ENCODE results near the gene ATG5.
"Not testable (repeated sequence)": the region's sequence is repeated elsewhere in the genome, so short reads cannot be mapped to it uniquely, and the experiment has no call there.

Gene ATG5

GRCh38 chr6:106154326-106154725 lies 171.2 kb downstream of the ATG5 start:
- no peak for DNase-seq (ENCODE audit: low read depth)

GRCh38 chr6:106152952-106153351 lies 172.6 kb downstream of the ATG5 start:
- DNase-seq (ENCODE audit: low read depth) = no peak

GRCh38 chr6:106152476-106152875 lies 173.1 kb downstream of the ATG5 start:
- DNase-seq (ENCODE audit: low read depth) = not testable (repeated sequence)

DNA sequence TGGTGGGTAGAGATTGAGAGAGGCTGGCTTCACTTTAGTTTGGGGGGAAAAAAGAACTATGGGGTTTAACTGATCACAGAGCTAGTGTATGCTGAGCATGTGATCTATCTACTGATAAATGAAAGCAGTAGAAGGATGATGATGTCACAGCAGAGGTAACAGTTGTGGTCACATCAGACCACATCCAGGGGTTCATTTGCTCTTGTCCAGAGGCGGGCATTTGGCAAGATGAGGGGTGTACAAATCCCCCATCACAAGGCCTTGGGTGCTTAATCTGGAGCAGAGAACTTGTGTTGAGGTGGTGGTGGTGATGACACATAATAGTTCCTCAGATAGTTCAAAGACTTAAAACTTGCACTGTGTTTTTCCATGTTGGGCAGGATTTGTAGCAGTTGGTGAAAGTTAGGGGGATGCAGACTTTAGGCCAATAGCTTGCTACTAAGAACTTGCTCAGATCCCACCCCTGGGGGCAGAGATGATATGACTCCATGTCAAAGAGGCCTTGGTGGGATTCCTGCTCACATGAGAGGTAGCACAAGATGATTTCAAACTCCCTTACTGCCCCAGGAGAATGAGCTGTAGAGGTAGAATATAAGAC lies 176.0 kb downstream of the ATG5 start:
- DNase-seq (ENCODE audit: low read depth) = no peak

DNA sequence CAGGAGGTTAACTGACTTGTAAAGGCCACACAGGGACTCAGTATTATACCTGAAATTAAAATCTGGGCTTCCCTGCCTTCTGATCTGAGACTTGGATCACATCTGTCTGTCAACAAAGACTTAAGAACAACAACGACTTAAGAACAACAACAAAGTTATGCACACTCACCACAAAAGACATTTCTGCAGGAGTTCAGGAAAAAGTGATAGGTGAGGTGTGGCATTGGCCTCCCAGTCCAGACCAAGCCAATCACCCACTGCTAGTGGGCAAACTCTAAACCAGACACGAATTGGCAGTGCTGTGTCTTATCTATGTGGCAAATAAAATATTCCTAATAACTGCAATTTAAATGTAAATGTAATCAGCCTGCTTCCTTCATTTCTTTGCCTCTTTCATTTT lies 178.1 kb downstream of the ATG5 start:
- no peak for DNase-seq (ENCODE audit: low read depth)

DNA sequence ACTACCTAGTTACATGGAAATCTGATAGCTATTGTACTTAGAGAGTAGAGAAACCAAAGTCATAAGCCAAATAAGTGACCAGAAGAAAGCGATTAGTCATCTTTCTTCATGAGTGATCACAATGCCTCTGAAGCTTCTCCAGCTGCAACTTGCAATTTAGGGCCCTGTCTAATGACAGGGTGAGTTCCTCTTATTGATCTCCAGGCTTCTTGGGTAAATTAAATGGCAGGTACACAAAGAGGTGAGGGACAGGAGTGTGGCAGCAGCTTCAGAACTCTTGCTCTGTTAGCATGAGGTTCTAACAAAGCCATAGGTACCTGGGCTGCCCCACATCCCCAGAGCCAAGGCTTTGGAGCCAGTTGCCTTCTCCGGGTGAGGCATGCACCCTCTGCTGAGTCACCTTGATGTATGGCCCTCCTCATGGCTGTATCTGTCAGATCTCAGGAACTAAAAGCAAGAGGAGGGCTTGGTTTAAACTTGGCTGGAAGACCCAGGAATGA lies 178.7 kb downstream of the ATG5 start:
- DNase-seq (ENCODE audit: low read depth) = no peak

DNA sequence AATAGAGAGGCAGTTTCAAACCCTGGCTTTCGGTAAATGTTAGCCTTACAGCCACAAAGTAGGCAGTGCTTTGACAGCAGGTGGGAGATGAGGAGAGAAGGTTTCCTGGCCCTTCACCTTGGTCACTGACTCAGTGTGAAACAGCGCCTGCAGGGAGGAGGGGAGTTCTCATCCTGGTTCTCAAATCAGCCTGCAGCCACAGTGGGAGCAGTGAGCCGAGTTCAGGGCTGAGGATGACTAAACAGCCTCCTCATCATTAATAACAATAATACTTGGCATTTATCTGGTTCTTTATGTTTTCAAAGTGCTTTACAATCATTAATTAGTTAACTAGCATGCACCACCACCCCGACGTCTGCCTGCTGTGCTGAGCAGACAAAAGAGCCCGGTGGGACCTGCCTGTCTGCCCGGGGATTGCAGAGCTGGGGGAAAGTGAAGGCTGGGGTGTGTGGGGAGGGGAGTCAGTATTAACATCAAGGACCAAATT lies 179.8 kb downstream of the ATG5 start:
- DNase-seq (ENCODE audit: low read depth) = no peak

- DNase-seq (ENCODE audit: low read depth) = no peak
These were observed 180.4 kb downstream of the ATG5 start for GRCh38 chr6:106145144-106145543.

GRCh38 chr6:106143665-106144064 lies 181.9 kb downstream of the ATG5 start:
- no peak for DNase-seq (ENCODE audit: low read depth)

- no peak for DNase-seq (ENCODE audit: low read depth)
These were observed 182.6 kb downstream of the ATG5 start for GRCh38 chr6:106142876-106143431.

- peak; percentile 55 for DNase-seq (ENCODE audit: low read depth)
These were observed 183.9 kb downstream of the ATG5 start for GRCh38 chr6:106141441-106142237.

GRCh38 chr6:106138151-106138550 lies 187.4 kb downstream of the ATG5 start:
- no peak for DNase-seq (ENCODE audit: low read depth)

GRCh38 chr6:106136845-106137244 lies 188.7 kb downstream of the ATG5 start:
- DNase-seq (ENCODE audit: low read depth) = no peak

DNA sequence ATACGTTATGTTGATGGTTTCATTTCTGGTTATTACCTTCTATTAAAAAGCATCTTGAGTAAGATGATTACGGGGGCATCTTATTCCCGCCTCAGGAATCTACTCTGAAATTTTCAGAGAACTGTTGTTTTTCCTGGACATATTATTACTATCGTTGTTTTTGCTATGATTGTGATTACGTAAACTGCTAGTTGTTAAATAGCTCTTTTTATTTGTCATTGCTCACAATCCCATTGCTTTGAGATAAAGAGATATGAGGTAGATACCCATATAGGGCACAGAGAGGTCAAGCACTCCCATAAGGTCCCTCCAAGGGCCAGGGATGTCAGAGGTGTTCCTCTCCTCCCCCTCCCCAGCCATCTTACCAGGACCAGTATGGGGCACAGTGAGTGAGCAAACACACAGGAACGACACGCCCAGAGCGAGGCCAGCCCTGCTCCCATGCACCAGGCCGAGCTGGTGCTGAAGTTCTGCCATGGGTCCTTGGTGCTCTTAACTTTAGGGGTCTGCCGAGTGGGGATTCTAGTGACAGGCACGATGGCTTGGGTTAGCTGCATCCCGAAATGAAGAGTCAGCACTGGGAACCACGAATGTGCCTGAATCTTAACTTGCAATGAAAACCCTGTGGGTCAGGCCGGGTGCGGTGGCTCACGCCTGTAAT lies 189.5 kb downstream of the ATG5 start:
- DNase-seq (ENCODE audit: low read depth) = no peak

DNA sequence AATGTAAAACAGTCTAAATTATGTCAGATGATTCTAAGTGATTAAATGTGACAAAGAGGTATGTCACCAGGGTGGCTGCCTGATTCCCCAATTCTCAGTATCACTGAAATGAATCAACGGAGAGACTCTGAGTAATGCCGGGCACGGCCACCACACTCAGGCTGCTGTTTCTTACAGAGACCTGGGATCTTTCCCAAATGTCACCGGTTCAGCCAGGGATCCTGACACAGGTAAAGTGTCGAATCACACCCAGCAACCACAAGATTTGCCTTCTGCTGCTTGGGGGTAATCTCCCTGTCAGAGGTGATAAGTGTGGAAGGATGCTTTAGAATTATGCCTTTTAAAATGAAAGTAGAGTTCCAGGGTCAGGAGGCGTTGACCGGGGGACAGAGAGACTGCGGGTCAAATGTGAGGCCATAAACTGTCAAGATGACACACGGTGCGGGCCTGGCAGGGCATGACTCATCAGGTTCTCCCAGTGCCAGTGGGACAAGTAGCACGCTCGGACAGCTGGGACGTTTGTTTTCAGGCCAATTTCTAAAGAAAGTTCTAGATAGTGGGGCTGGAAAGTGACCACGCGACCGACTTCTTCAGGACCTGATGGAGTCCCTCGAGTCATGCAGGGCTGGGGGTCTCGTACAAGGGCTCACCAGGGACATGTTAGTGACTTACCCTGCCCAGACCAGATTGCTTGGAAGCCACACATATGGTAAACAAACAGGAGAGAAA lies 190.5 kb downstream of the ATG5 start:
- no peak for DNase-seq (ENCODE audit: low read depth)
